ENCODE results near the gene KRCC1. TPM values are rescaled to one million over a fixed set of nuclear protein-coding genes. Genes with fewer than 3 reads are reported as not detected.
"Not testable (repeated sequence)": the region's sequence is repeated elsewhere in the genome, so short reads cannot be mapped to it uniquely, and the experiment has no call there.

Gene KRCC1
- total RNA-seq, 4 donors from 2014 or later = 29.4 to 39.3 (median 32.2) TPM

GRCh38 chr2:88027697-88028389 is 27.7 kb downstream of the KRCC1 start:
- Histone ChIP-seq H3K4me1 (no peaks in the 10 kb centered on the region), H3K27me3 (no peaks in the 10 kb centered on the region), H3K36me3 (peaks cover 0 to 73% (median 0%) of the 10 kb centered on the region in 3 donors), H3K27ac (no peak overlapping the region), H3K9me3 (no peaks in the 10 kb centered on the region), H3K4me3 (no peak overlapping the region)
- TF ChIP-seq CTCF (IDR thresholded peaks at IDR 0.05) = no peak
- no peak for TF ChIP-seq EP300 (IDR thresholded peaks at IDR 0.05)
- TF ChIP-seq POLR2A (IDR thresholded peaks at IDR 0.05) = no peak
- 81 to 84% methylated on average over 10 of the region's 10 CpGs for WGBS, 2 donors
- DNase-seq (ENCODE audit: low spot score in 2 of 2) = no peak

- TF ChIP-seq EP300 (IDR thresholded peaks at IDR 0.05) (no peak), POLR2A (IDR thresholded peaks at IDR 0.05) (no peak), CTCF (IDR thresholded peaks at IDR 0.05) (no peak)
- Histone ChIP-seq H3K4me3 (no peak overlapping the region), H3K27ac (no peak overlapping the region), H3K9me3 (no peaks in the 10 kb centered on the region), H3K4me1 (no peaks in the 10 kb centered on the region), H3K36me3 (peaks cover 0 to 41% (median 0%) of the 10 kb centered on the region in 3 donors), H3K27me3 (no peaks in the 10 kb centered on the region)
- 65 to 70% methylated on average over 6 of the region's 6 CpGs for WGBS, 2 donors
- DNase-seq (ENCODE audit: low spot score in 2 of 2) = no peak
Measured at GRCh38 chr2:88024509-88024908, 31.1 kb downstream of the KRCC1 start.

DNA sequence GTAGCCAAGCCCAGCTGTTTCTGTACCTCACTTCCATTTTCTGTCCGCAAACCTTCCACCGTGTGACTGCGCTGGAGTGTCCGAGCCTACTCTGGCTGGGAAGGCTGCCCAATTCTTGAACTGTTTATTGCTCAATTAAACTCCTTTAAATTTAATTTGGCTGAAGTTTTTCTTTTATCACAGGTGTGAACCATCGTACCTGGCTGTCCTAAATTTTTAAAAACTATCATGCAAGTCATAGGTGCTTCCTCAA is 33.0 kb downstream of the KRCC1 start:
- 89 to 90% methylated on average over 5 of the region's 5 CpGs for WGBS, 2 donors
- no peak for DNase-seq (ENCODE audit: low spot score in 2 of 2)
- no peaks in the 10 kb centered on the region for H3K27me3 ChIP-seq
- H3K4me3 ChIP-seq = no peak overlapping the region
- H3K36me3 ChIP-seq = peaks cover 0 to 22% (median 0%) of the 10 kb centered on the region in 3 donors
- TF ChIP-seq EP300 (IDR thresholded peaks at IDR 0.05) (no peak), POLR2A (IDR thresholded peaks at IDR 0.05) (no peak), CTCF (IDR thresholded peaks at IDR 0.05) (no peak)
- H3K4me1 ChIP-seq = peaks cover 0 to 2% (median 0%) of the 10 kb centered on the region in 4 donors
- no peak overlapping the region for H3K27ac ChIP-seq
- H3K9me3 ChIP-seq = no peaks in the 10 kb centered on the region

DNA sequence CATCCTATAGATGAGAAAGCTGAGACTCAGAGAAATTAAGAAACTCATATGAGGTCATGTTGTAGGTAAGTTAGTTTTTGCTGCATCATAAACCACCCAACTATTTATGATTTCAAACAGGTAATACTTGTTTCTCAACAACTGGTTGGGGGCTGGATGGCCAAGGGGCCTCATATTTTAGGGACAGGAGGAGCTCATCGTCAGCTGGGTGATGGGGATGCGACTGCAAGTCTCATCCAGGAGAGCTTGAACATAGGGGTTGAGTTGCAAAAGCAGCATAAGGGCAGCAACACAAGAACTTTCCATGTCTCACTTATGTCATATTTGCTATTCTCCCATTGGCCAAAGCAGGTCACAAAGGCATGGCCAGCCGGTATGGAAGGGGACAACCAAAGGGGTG is 35.6 kb downstream of the KRCC1 start:
- H3K27me3 ChIP-seq = no peaks in the 10 kb centered on the region
- peaks cover 0 to 5% (median 0%) of the 10 kb centered on the region in 3 donors for H3K36me3 ChIP-seq
- DNase-seq (ENCODE audit: low spot score in 2 of 2) = no peak
- no peak overlapping the region for H3K4me3 ChIP-seq
- 77 to 78% methylated on average over 3 of the region's 3 CpGs for WGBS, 2 donors
- no peak for TF ChIP-seq CTCF (IDR thresholded peaks at IDR 0.05)
- TF ChIP-seq POLR2A (IDR thresholded peaks at IDR 0.05) = no peak
- TF ChIP-seq EP300 (IDR thresholded peaks at IDR 0.05) = no peak
- no peaks in the 10 kb centered on the region for H3K9me3 ChIP-seq
- no peak overlapping the region for H3K27ac ChIP-seq
- H3K4me1 ChIP-seq = peaks cover 0 to 9% (median 1%) of the 10 kb centered on the region in 4 donors

DNA sequence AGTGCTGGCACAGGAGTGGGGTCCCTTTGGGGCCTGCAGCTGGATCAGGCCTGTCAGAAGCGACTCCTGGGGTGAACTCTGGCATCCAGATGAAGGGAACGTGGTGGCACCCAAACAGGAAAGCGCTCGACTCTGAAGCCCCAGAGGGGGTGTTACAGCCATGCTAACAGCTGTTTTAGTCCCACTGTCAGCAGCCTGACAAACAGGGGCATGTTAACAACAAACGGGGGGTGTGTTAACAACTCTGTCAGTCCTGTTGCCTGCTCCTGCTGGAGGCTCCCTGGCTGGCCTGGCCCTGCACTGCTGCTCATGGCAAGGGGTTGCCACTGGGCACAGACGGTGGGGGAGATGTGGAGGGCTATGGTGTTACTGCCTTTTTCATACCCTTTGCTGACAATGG is 36.7 kb downstream of the KRCC1 start:
- Histone ChIP-seq H3K4me3 (no peak overlapping the region), H3K9me3 (no peaks in the 10 kb centered on the region), H3K27me3 (no peaks in the 10 kb centered on the region), H3K4me1 (peaks cover 0 to 9% (median 1%) of the 10 kb centered on the region in 4 donors), H3K36me3 (no peaks in the 10 kb centered on the region), H3K27ac (peak overlapping the region in 2 of 4 donors; percentile 37 to 89)
- no peak for DNase-seq (ENCODE audit: low spot score in 2 of 2)
- WGBS, 2 donors = 86 to 94% methylated on average over 6 of the region's 6 CpGs
- TF ChIP-seq POLR2A (IDR thresholded peaks at IDR 0.05) = no peak
- TF ChIP-seq CTCF (IDR thresholded peaks at IDR 0.05) = no peak
- TF ChIP-seq EP300 (IDR thresholded peaks at IDR 0.05) = no peak

DNA sequence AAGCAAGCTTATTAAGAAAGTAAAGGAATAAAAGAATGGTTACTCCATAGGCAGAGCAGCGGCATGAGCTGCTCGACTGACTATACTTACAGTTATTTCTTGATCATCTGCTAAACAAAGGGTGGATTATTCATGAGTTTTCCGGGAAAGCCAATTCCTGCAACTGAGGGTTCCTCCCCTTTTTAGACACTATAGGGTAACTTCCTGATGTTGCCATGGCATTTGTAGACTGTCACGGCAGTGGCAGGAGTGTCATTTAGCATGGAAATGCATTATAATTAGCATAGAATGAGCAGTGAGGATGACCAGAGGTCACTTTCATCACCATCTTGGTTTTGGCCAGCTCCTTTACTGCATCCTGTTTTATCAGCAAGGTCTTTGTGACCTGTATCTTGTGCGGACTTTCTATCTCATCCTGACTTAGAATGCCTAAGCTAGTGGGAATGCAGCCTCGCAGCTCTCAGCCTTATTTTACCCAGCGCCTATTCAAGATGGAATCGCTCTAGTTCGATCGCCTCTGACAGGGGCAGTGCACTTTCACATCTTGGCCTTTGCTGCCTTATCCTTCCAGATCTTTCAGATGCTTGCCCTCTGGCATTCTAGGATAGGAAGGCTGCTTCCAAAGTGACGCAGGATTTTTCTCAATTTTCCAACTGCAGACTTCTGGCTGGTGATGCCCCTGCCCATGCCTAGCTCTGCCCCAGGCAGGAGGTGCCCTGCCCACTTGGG is 37.3 kb downstream of the KRCC1 start:
- Histone ChIP-seq H3K27ac (peak overlapping the region in 3 of 4 donors; percentile 77 to 89 (median 87)), H3K4me3 (peak overlapping the region in 3 of 4 donors; percentile 42 to 60 (median 48))
- H3K4me1 ChIP-seq; H3K27me3 ChIP-seq; H3K9me3 ChIP-seq; DNase-seq (ENCODE audit: low spot score in 2 of 2); H3K36me3 ChIP-seq: not testable (repeated sequence)
- WGBS, 2 donors = 58 to 67% methylated on average over 11 of the region's 11 CpGs

- H3K27ac ChIP-seq = peak overlapping the region; percentile 65 to 89 (median 82)
Measured at GRCh38 chr2:88017780-88018038, 37.9 kb downstream of the KRCC1 start.

More at GRCh38 chr2:88017780-88018038, 37.9 kb downstream of the KRCC1 start:
- H3K36me3 ChIP-seq; H3K4me1 ChIP-seq; H3K27me3 ChIP-seq; DNase-seq (ENCODE audit: low spot score in 2 of 2); H3K9me3 ChIP-seq: not testable (repeated sequence)
- H3K4me3 ChIP-seq = peak overlapping the region; percentile 42 to 60 (median 48)
- 64 to 66% methylated on average over 2 of the region's 2 CpGs for WGBS, 2 donors

All from tibial nerve (tissue), 4 donors.